ENCODE measurements around the gene NMT1. TPM values are rescaled to one million over a fixed set of nuclear protein-coding genes. Genes with fewer than 3 reads are reported as not detected.
"Not testable (repeated sequence)": the region's sequence is repeated elsewhere in the genome, so short reads cannot be mapped to it uniquely, and the experiment has no call there.

NMT1 gene
- total and polyA plus RNA-seq, 2 of the 13 experiments (the other 11 are each of a cell fraction or from before 2014, with no cell fraction given), result 75.7 to 142 TPM

- peak; percentile 13 for TF ChIP-seq AGO2 (optimal IDR thresholded peaks at IDR 0.05; ENCODE audit: low read depth, low read length)
- DNase-seq (ENCODE audit: low spot score); CTCF ChIA-PET (ENCODE audit: low intra/inter-chr PET ratio, low total read pairs); H2AFZ ChIP-seq (ENCODE audit: low read length); H3K4me2 ChIP-seq (ENCODE audit: low read depth, low read length); H3K27ac ChIP-seq (ENCODE audit: extremely low read length, insufficient read depth, low read length); H4K20me1 ChIP-seq (ENCODE audit: insufficient read depth, low read length); ATAC-seq; BruUV-seq (replicated peaks); FAIRE-seq; H3K36me3 ChIP-seq (replicated peaks in 1 of 2; ENCODE audit: control insufficient read depth in 1 of 2, insufficient read depth in 2 of 2, low read length in 2 of 2); in situ Hi-C loops (cut with HindIII; ENCODE audit: extremely low pct_ligation_motif_present, low pct_unique_long_range_greater_than_20kb); H3K9me3 ChIP-seq (ENCODE audit: low read length); H3K27me3 ChIP-seq (ENCODE audit: control insufficient read depth in 1 of 2, insufficient read depth in 2 of 2, low read length in 2 of 2): not testable (repeated sequence)
- POLR2A ChIA-PET, result interaction anchor here (1.2 to 4.2 kb wide), 2 partner anchors 9 to 14 kb away, joined by 5 to 74 read pairs; partner anchors contain the start of gene NMT1
- Histone ChIP-seq H3K79me2 (ENCODE audit: insufficient read depth, low read length) (peaks cover 36% of the 10 kb centered on the region), H3K4me3 (replicated peaks in 1 of 3; ENCODE audit: insufficient read depth in 1 of 3, low read depth in 2 of 3, low read length in 3 of 3) (peak overlapping the region in 2 of 3 experiments; percentile 79 to 84; a peak in 3 of 6 replicates), H3K4me1 (ENCODE audit: insufficient read depth, low read length) (peaks cover 54% of the 10 kb centered on the region), H3K9ac (ENCODE audit: insufficient read depth, low read depth, low read length) (0 out of 2 replicates have a peak overlapping the region, but pooled peaks have one; percentile 90)
- WGBS (ENCODE audit: low lambda C conversion rate), result no CpG with 5 or more reads among the region's 54 CpGs
- intact Hi-C loops (cut with micrococcal nuclease; ENCODE audit: unreplicated experiment), result loop anchor here (5.0 kb wide), 1 partner anchor 376 kb away; no protein-coding TSS in a partner anchor
These were observed 9.4 kb upstream of the NMT1 start for GRCh38 chr17:45051720-45052051.

- Histone ChIP-seq H3K9ac (ENCODE audit: insufficient read depth, low read depth, low read length) (peak overlapping the region; percentile 90), H3K4me1 (ENCODE audit: insufficient read depth, low read length) (peaks cover 49% of the 10 kb centered on the region), H4K20me1 (ENCODE audit: insufficient read depth, low read length) (no peaks in the 10 kb centered on the region), H3K27me3 (ENCODE audit: control insufficient read depth in 1 of 2, insufficient read depth in 2 of 2, low read length in 2 of 2) (no peaks in the 10 kb centered on the region; a peak in 1 of 5 replicates), H3K79me2 (ENCODE audit: insufficient read depth, low read length) (peaks cover 31% of the 10 kb centered on the region), H3K36me3 (replicated peaks in 1 of 2; ENCODE audit: control insufficient read depth in 1 of 2, insufficient read depth in 2 of 2, low read length in 2 of 2) (no peaks in the 10 kb centered on the region), H3K4me3 (replicated peaks in 1 of 3; ENCODE audit: insufficient read depth in 1 of 3, low read depth in 2 of 3, low read length in 3 of 3) (peak overlapping the region; percentile 79 to 84 (median 81)), H3K4me2 (ENCODE audit: low read depth, low read length) (peak overlapping the region; percentile 98), H3K9me3 (ENCODE audit: low read length) (no peaks in the 10 kb centered on the region), H3K27ac (ENCODE audit: extremely low read length, insufficient read depth, low read length) (peak overlapping the region; percentile 84), H2AFZ (ENCODE audit: low read length) (no peak overlapping the region)
- FAIRE-seq (no peak), DNase-seq (ENCODE audit: low spot score) (peak; percentile 18), ATAC-seq (no peak)
- ChIA-PET POLR2A (interaction anchor here (4.2 kb wide), 1 partner anchor 8 kb away, joined by 74 read pairs; the partner anchor contains the start of gene NMT1), CTCF (ENCODE audit: low intra/inter-chr PET ratio, low total read pairs) (no interaction called here)
- 24% methylated on average over 32 of the region's 36 CpGs for WGBS (ENCODE audit: low lambda C conversion rate)
- in situ Hi-C loops (cut with HindIII; ENCODE audit: extremely low pct_ligation_motif_present, low pct_unique_long_range_greater_than_20kb) (no loop called here), intact Hi-C loops (cut with micrococcal nuclease; ENCODE audit: unreplicated experiment) (loop anchor here (5.0 kb wide), 1 partner anchor 375 kb away; no protein-coding TSS in a partner anchor)
- TSS peak; percentile 98 for BruUV-seq (replicated peaks)
- TF ChIP-seq ZNF468 (CRISPR knock-in tag; IDR thresholded peaks at IDR 0.05) (no peak), ZNF550 (CRISPR knock-in tag; IDR thresholded peaks at IDR 0.05; ENCODE audit: borderline replicate concordance) (no peak), ZHX2 (IDR thresholded peaks at IDR 0.05; ENCODE audit: low read depth) (no peak), ZHX2 (CRISPR knock-in tag; IDR thresholded peaks at IDR 0.05; ENCODE audit: borderline replicate concordance) (no peak), NR2F6 (IDR thresholded peaks at IDR 0.05) (no peak), NR2F6 (CRISPR knock-in tag; IDR thresholded peaks at IDR 0.05) (no peak), ZBTB4 (CRISPR knock-in tag; IDR thresholded peaks at IDR 0.05; ENCODE audit: borderline replicate concordance) (peak; percentile 84; the same call in 1 of the 2 replicates)
These were observed 8.9 kb upstream of the NMT1 start for GRCh38 chr17:45052052-45052772.

Measured in HepG2 (cell line).